GM23338 (cell line): ENCODE results near the gene SLTM. TPM values are rescaled to one million over a fixed set of nuclear protein-coding genes. Genes with fewer than 3 reads are reported as not detected.

Source experiments
- ATAC-seq: fragments of 200-7000 bp; cut with Tn5 transposase; 3 replicates; pipeline ENCODE4 v1.9.1; 2020
- DNase-seq: peaks from one replicate; pipeline ENCODE4 v3.0.0-alpha.2; 2015; ENCODE audit warnings: low spot score
- H2AFZ ChIP-seq: fragments of 200-600 bp; sonication (generic); 2 replicates; pipeline ENCODE4 v1.8.0; 2016; ENCODE audit warnings: antibody characterized with exemption, mild to moderate bottlenecking, moderate library complexity
- H3F3A ChIP-seq: fragments of 200-600 bp; sonication (generic); replicated peaks from 2 replicates; pipeline ENCODE4 v1.8.0; 2017; ENCODE audit warnings: antibody characterized with exemption, mixed run types, low read depth
- H3K27ac ChIP-seq: fragments of 200-600 bp; sonication (generic); 2 replicates; pipeline ENCODE4 v1.6.1; 2016; ENCODE audit warnings: low read depth
- H3K27me3 ChIP-seq: fragments of 200-600 bp; sonication (generic); 2 replicates; pipeline ENCODE4 v1.8.0; 2016; ENCODE audit warnings: mild to moderate bottlenecking, mixed run types, moderate library complexity; ENCODE audit not compliant: insufficient read depth
- H3K36me3 ChIP-seq: fragments of 200-600 bp; sonication (generic); 2 replicates; pipeline ENCODE4 v1.8.0; 2016; ENCODE audit warnings: mild to moderate bottlenecking; ENCODE audit not compliant: insufficient read depth
- H3K4me1 ChIP-seq: fragments of 200-600 bp; sonication (generic); 2 replicates; pipeline ENCODE4 v1.8.0; 2016; ENCODE audit warnings: mild to moderate bottlenecking, moderate library complexity; ENCODE audit not compliant: insufficient read depth
- H3K4me2 ChIP-seq: fragments of 200-600 bp; sonication (generic); 2 replicates; pipeline ENCODE4 v1.7.1; 2017; ENCODE audit warnings: mixed run types
- H3K4me3 ChIP-seq: fragments of 200-600 bp; sonication (generic); 2 replicates; pipeline ENCODE4 v1.6.1; 2016; ENCODE audit warnings: mixed run types
- H3K79me2 ChIP-seq: fragments of 200-600 bp; sonication (generic); replicated peaks from 2 replicates; pipeline ENCODE4 v1.8.0; 2017; ENCODE audit warnings: mild to moderate bottlenecking; ENCODE audit not compliant: insufficient read depth
- H3K9me2 ChIP-seq: fragments of 200-600 bp; sonication (generic); 2 replicates; pipeline ENCODE4 v1.8.0; 2017; ENCODE audit not compliant: insufficient read depth
- H4K20me1 ChIP-seq: fragments of 200-600 bp; sonication (generic); replicated peaks from 2 replicates; pipeline ENCODE4 v1.8.0; 2017; ENCODE audit warnings: mild to moderate bottlenecking; ENCODE audit not compliant: insufficient read depth
- H3K27ac Mint-ChIP-seq: 2 replicates; pipeline ENCODE4 v1.8.0; 2020; ENCODE audit warnings: inconsistent platforms, mild to moderate bottlenecking, moderate library complexity, mixed read lengths
- H3K27me3 Mint-ChIP-seq: 3 replicates; pipeline ENCODE4 v1.8.0; 2022; ENCODE audit warnings: low read depth, mild to moderate bottlenecking, moderate library complexity, mixed read lengths, inconsistent platforms; ENCODE audit not compliant: insufficient read depth, poor library complexity
- H3K36me3 Mint-ChIP-seq: 3 replicates; pipeline ENCODE4 v1.8.0; 2021; ENCODE audit warnings: low read depth, mild to moderate bottlenecking, inconsistent platforms, moderate library complexity, mixed read lengths
- H3K4me1 Mint-ChIP-seq: 3 replicates; pipeline ENCODE4 v1.8.0; 2020; ENCODE audit warnings: mild to moderate bottlenecking, inconsistent platforms, mixed read lengths
- H3K4me3 Mint-ChIP-seq: 3 replicates; pipeline ENCODE4 v1.8.0; 2021; ENCODE audit warnings: moderate library complexity, mild to moderate bottlenecking, inconsistent platforms, mixed read lengths
- H3K9me3 Mint-ChIP-seq: 3 replicates; pipeline ENCODE4 v1.8.0; 2020; ENCODE audit warnings: moderate library complexity, mild to moderate bottlenecking, inconsistent platforms, mixed read lengths
- CREB1 ChIP-seq: fragments of 250-450 bp; sonication (Bioruptor Pico); IDR thresholded peaks from 2 replicates; pipeline ENCODE4 v1.5.0; 2020; ENCODE audit warnings: low read depth, mild to moderate bottlenecking, moderate library complexity
- EZH2 ChIP-seq: fragments of 200-600 bp; sonication (generic); IDR thresholded peaks from one replicate; pipeline ENCODE4 v1.8.0; 2017; ENCODE audit warnings: antibody characterized with exemption, mild to moderate bottlenecking, low read depth; ENCODE audit not compliant: unreplicated experiment
- EZH2phosphoT487 ChIP-seq: fragments of 200-600 bp; sonication (generic); IDR thresholded peaks from one replicate; pipeline ENCODE4 v1.8.1; 2018; ENCODE audit warnings: antibody characterized with exemption; ENCODE audit not compliant: unreplicated experiment
- JUNB ChIP-seq: IDR thresholded peaks from one replicate; pipeline ENCODE4 v1.6.1; 2016; ENCODE audit warnings: antibody characterized with exemption; ENCODE audit not compliant: unreplicated experiment
- NANOG ChIP-seq: IDR thresholded peaks from 2 replicates; pipeline ENCODE4 v1.6.1; 2016; ENCODE audit warnings: antibody characterized with exemption, borderline replicate concordance
- ZNF114 ChIP-seq: fragments of 250-450 bp; sonication (Bioruptor Pico); IDR thresholded peaks from 2 replicates; pipeline ENCODE4 v1.5.0; 2020; ENCODE audit warnings: mild to moderate bottlenecking, moderate library complexity
- ZNF331 ChIP-seq: fragments of 250-450 bp; sonication (Bioruptor Pico); IDR thresholded peaks from 2 replicates; pipeline ENCODE4 v1.5.0; 2020; ENCODE audit warnings: low read depth, mild to moderate bottlenecking, moderate library complexity
- ZNF462 ChIP-seq: fragments of 250-450 bp; sonication (Bioruptor Pico); IDR thresholded peaks from 2 replicates; pipeline ENCODE4 v1.5.0; 2020; ENCODE audit warnings: mild to moderate bottlenecking, moderate library complexity
- polyA plus RNA-seq: library from polyadenylated mRNA; unstranded; fragments of >200 nt; fragmentation: Nextera tagmentation; extraction: Ambion mirVana; gene quantifications from 2 replicates; pipeline ENCODE4 v1.2.1, GENCODE V29; 2016
- total RNA-seq: library from RNA; depleted of rRNA; stranded (reverse); fragments of >200 nt; shearing (Covaris generic); gene quantifications from 2 replicates; pipeline ENCODE4 v1.2.3, GENCODE V29; 2014

Gene SLTM
- total and polyA plus RNA-seq, 2 experiments from 2014 or later = 210 to 476 TPM

DNA sequence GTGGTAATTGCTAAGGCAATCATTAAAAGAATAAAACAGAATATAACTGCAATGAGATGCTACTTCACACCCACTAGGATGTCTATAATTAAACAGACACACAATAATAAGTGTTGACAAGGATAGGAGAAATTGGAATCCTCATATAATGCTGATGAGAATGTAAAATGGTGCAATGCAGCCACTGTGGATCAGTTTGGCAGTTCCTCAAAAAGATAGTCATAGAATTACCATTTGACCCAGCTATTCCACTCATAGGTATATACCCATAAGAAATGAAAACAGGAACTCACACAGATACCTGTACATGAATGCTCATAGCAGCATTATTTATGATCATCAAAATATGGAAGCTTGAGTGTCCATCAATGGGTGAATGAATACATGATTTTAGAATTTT, 44.4 kb upstream of the SLTM start (continued):
- TF ChIP-seq ZNF462 (CRISPR knock-in tag) = no peak
- no peak for TF ChIP-seq ZNF331 (CRISPR knock-in tag)
- no peak for TF ChIP-seq EZH2
- TF ChIP-seq CREB1 (CRISPR knock-in tag) = no peak
- no peak for TF ChIP-seq ZNF114 (CRISPR knock-in tag)
- TF ChIP-seq JUNB = no peak
- no peak for TF ChIP-seq NANOG

DNA sequence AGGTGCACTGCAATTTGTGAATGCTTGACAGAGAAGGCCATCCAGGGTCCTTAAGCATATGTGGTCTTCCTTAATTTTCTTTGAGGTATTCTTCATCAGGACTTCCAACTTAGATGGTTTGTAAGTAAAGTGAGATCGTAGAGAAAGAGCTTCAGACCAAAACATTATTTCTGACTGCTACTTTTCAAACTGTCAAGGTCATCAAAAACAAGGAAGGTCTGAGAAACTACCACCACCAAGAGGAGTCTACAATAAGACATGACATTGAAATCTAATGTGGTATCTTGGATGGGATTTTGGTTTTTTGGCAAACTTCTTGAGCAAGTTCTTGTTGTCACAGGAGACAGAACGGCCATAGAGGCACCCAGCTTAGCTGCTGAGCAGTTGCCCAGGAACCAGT, 34.0 kb upstream of the SLTM start:
- no peaks in the 10 kb centered on the region for H3K36me3 Mint-ChIP-seq
- H3K36me3 ChIP-seq = no peaks in the 10 kb centered on the region
- H2AFZ ChIP-seq = no peak overlapping the region
- no peaks in the 10 kb centered on the region for H3K79me2 ChIP-seq
- H3K4me2 ChIP-seq = no peak overlapping the region
- no peaks in the 10 kb centered on the region for H3F3A ChIP-seq
- no peak for TF ChIP-seq EZH2phosphoT487
- DNase-seq = no peak
- H3K4me3 ChIP-seq = no peak overlapping the region
- no peaks in the 10 kb centered on the region for H3K4me1 ChIP-seq
- no peaks in the 10 kb centered on the region; the same call in 2 of the 3 replicates for H3K9me3 Mint-ChIP-seq
- no peak overlapping the region for H3K27ac ChIP-seq
- no peak overlapping the region for H3K27ac Mint-ChIP-seq
- no peak for ATAC-seq
- H3K9me2 ChIP-seq = 0 out of 2 replicates have a peak, but pooled peaks cover 2% of the 10 kb centered on the region
- peaks cover 11% of the 10 kb centered on the region for H3K27me3 Mint-ChIP-seq
- no peaks in the 10 kb centered on the region for H4K20me1 ChIP-seq
- no peak overlapping the region for H3K4me3 Mint-ChIP-seq
- no peaks in the 10 kb centered on the region for H3K27me3 ChIP-seq
- no peaks in the 10 kb centered on the region for H3K4me1 Mint-ChIP-seq
